Occipital lobe (tissue), 2 donors: Measurements from ENCODE around the gene C2orf68. TPM values are rescaled to one million over a fixed set of nuclear protein-coding genes. Genes with fewer than 3 reads are reported as not detected.
A peak's percentile ranks its signal among the peaks of the same experiment; 100 is the strongest.
"Not testable (repeated sequence)": the region's sequence is repeated elsewhere in the genome, so short reads cannot be mapped to it uniquely, and the experiment has no call there.

ENCODE experiments used
- DNase-seq: peaks from one replicate; lab custom pipeline; 2025; lab: John Stamatoyannopoulos, UW
- total RNA-seq: library from RNA; depleted of rRNA; stranded (reverse); fragments of >200 nt; gene quantifications from one replicate; pipeline ENCODE4 v1.2.3, GENCODE V29; 2014

Gene C2orf68
- total RNA-seq, 1 donor from 2014 or later, result 27.8 TPM

DNA sequence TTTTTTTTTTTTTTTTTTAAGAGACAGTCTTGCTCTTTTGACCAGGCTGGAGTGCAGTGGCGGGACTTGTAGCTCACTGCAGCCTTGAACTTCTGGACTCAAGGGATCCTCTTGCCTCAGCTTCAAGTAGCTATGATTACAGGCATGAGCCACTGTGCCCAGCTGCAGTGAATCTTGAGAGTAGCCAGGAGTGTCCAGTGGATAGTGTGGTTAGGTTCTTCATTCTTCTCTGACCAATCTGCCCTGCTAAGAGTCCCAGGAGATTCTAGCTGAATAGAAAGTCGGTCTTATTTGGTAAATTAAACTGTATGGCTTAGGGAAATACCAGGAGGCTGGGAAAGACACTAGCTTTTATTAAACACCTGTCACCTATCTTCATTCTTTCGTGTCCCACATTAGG, 19.4 kb upstream of the C2orf68 start:
- no peak for DNase-seq

- no peak for DNase-seq
These were observed 16.8 kb upstream of the C2orf68 start for GRCh38 chr2:85628658-85629057.

GRCh38 chr2:85623991-85624390, 12.1 kb upstream of the C2orf68 start:
- no peak for DNase-seq

DNA sequence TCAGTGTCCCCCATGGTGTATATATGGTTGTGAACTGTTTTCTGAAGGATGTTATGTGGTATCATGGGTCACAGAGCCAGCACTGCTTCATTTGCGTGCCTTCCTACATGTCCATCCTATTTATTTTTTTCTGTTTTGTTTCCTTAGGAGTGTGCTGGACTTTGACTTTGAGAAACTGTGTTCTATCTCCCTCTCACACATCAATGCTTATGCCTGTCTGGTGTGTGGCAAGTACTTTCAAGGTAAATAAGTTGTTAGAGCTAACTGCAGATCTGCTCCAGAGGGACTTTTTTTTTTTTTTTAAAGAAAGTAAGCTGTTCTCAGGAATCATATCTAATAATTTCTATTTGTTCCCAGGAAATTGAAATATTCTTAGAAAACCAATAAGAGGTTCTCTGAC, 9.5 kb upstream of the C2orf68 start:
- no peak for DNase-seq

- DNase-seq, result no peak
These were observed 7.8 kb upstream of the C2orf68 start for GRCh38 chr2:85619617-85620016.

GRCh38 chr2:85617723-85618122, 5.9 kb upstream of the C2orf68 start:
- not testable (repeated sequence) for DNase-seq

DNA sequence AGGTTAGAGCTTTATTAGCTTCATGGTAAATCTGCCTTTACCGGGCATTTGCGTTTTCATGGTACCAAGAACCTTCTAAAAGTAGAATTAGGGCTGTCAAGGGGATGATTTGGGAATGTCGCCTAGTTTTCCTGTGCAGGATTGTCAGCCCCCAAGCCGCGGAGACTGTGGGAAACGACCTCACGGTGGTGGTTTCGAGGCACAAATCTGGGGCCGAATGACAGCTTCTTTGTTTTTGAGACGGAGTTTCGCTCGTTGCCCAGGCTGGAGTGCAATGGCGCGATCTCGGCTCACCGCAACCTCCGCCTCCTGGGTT, 3.5 kb upstream of the C2orf68 start:
- no peak for DNase-seq

DNA sequence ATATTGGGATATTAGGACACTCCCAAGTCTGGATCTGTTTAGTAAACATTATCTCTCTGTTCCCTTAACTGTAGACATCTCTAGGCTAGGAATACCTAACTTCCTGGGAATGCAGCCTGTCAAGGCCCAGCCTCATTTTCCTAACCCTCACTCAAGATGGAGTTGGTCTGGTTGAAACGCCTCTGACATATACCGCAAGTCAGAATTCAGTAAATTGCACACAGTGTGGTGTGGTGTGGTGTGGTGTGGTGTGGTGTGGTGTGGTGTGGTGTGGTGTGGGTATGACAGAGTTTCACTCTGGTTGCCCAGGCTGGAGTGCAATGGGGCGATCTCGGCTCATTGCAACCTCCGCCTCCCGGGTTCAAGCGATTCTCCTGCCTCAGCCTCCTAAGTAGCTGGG, 2.9 kb upstream of the C2orf68 start:
- DNase-seq, result not testable (repeated sequence)

- no peak for DNase-seq
These were observed 2.0 kb upstream of the C2orf68 start for GRCh38 chr2:85613717-85614515.

DNA sequence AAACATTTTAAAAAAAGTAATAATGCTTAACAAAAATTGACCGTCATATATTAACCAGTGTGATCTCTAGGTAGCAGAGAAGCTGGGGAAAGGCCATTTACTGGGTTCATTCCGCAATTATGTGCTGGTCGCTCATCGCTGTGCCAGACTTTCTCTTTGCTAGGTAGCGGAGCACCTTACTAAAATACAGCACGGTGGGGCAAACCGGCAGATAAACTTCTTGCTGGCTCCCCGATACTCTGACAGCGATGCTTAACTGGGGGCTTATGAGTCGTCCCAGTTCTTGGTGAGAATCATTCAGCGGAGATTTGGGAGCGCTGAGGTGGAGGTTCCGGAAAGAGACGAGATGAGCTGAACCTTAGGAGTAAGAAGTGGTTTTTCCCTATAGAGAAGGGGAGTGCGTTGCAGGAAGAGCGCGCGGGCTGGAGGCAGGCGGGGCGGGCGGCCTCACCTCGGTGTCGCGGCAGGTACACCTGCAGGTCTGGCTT, 605 bp downstream of the C2orf68 start:
- DNase-seq, result no peak

GRCh38 chr2:85607268-85608215, 4.3 kb downstream of the C2orf68 start:
- DNase-seq, result no peak

- no peak for DNase-seq
These were observed 5.8 kb downstream of the C2orf68 start for GRCh38 chr2:85606116-85606455.

- no peak for DNase-seq
These were observed 6.3 kb downstream of the C2orf68 start for GRCh38 chr2:85605406-85606115.

DNA sequence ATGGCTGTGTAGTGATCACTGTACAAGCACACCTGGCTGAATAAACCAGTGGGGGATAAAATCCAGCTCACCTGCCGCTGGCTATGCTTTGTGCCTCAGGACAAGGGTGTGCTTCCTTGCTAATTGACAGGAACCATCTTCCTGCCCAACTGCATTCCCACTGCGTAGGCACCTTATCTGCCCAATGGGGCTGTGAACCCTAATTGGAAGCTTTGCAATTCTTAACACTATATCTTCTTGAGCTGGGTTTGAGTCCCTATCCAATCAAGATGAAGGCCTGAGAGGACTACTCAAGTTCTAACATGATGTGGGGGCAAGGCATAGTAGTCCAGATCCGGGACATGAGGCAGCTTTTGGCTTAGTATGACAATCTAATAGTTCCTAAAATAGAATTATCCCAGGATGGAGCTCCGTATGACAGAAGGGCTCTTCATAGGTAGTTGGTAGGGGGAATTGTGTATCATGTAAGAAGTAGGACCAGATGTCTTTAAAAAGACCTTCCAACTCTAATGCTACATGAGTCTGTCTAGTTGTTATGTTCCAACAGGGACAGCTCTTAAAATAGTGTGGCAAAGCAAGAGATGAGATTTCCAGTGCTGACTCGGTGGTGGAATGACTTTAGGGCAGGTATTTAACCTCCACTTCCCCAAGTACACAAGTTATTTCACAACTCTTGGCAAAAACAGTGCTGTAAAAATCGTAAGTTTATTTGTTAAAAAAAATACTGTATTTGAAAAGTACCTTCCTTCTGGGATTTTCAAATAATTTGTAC, 7.1 kb downstream of the C2orf68 start:
- no peak for DNase-seq

GRCh38 chr2:85604133-85604444, 7.8 kb downstream of the C2orf68 start:
- not testable (repeated sequence) for DNase-seq

DNA sequence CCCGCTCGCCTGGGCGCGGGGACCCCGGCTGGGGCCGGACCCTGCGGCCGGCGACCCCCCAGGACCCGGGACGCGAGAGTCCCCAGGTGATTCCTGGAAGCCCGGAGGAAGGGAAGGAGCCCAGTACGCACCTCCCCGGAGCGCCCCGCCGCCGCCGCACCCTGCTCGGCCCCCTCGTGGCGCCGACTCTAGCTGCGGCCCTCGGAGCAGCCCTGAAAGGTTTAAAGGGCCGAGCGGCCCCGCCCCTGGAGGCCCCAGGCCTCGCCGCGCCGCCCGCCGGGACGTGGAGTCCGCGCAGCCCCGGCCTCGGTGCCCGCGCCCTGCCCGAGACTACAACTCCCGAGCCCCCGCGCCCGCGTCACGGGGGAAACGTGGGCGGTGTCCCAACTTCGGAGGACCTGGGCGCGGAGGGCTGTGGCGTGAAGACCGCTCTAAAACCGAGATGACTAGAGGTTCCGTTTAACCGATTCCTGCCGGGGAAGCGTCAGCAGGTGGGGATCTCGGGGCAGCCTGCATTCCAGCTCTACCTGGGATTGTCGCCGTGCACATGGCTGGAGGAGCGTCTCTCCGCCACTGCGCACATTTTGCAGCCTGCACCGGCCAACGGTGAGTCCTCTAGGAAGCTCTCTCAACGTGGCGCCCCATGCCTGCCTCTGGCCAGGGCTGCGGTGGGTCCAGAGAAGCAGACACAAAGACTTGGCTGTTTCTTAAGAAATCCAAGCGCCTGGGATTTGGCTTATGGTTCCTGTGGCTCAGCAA, 9.2 kb downstream of the C2orf68 start, which contains the start of gene TMEM150A:
TSS of gene TMEM150A (minus strand) at position 223 of the 759 bp plus-strand sequence. CDS start 750 bp downstream, outside the sequence.
- DNase-seq, result peak; percentile 91

GRCh38 chr2:85601771-85602475, 9.9 kb downstream of the C2orf68 start:
- DNase-seq, result peak; percentile 52

GRCh38 chr2:85600951-85601770, 10.7 kb downstream of the C2orf68 start:
- no peak for DNase-seq

- DNase-seq, result no peak
These were observed 11.7 kb downstream of the C2orf68 start for GRCh38 chr2:85600235-85600575.
